NB4 (cell line): ENCODE data around the gene ARID1B.

Experiments used
- MYC ChIP-seq: IDR thresholded peaks from 2 replicates; pipeline ENCODE4 v1.6.1; 2011; ENCODE audit warnings: low read depth, low read length
- POLR2A ChIP-seq: IDR thresholded peaks from 2 replicates; pipeline ENCODE4 v1.6.1; 2011; ENCODE audit warnings: mild to moderate bottlenecking; ENCODE audit not compliant: insufficient read length; ENCODE audit errors: extremely low read depth
- TF ChIP-seq, protein P1 (sequence below): IDR thresholded peaks from one replicate; pipeline ENCODE4 v1.5.1; 2012; ENCODE audit warnings: low read depth, low read length

GRCh38 chr6:156989159-156989806 lies 212.1 kb downstream of the ARID1B start:
- TF ChIP-seq MYC (no peak), POLR2A (no peak)
- TF ChIP-seq, protein P1, sequence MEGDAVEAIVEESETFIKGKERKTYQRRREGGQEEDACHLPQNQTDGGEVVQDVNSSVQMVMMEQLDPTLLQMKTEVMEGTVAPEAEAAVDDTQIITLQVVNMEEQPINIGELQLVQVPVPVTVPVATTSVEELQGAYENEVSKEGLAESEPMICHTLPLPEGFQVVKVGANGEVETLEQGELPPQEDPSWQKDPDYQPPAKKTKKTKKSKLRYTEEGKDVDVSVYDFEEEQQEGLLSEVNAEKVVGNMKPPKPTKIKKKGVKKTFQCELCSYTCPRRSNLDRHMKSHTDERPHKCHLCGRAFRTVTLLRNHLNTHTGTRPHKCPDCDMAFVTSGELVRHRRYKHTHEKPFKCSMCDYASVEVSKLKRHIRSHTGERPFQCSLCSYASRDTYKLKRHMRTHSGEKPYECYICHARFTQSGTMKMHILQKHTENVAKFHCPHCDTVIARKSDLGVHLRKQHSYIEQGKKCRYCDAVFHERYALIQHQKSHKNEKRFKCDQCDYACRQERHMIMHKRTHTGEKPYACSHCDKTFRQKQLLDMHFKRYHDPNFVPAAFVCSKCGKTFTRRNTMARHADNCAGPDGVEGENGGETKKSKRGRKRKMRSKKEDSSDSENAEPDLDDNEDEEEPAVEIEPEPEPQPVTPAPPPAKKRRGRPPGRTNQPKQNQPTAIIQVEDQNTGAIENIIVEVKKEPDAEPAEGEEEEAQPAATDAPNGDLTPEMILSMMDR: no peak
